ENCODE results near the gene KLHDC2.

- TF ChIP-seq CTCF (IDR thresholded peaks at IDR 0.05) (no peak), POLR2A (IDR thresholded peaks at IDR 0.05) (no peak)
Observed at GRCh38 chr14:49732896-49733295, 35.1 kb upstream of the KLHDC2 start.

All from thyroid gland (tissue), 4 donors.